Dendritic cell treated with granulocyte-macrophage colony-stimulating factor and Interleukin-4, amounts not matched to agents 40 ng/mL and 50 ng/mL, for 4 days (primary cell): ENCODE results near the gene SH2D3A.
"Not testable (repeated sequence)": the region's sequence is repeated elsewhere in the genome, so short reads cannot be mapped to it uniquely, and the experiment has no call there.

Source experiments
- H3K27ac Mint-ChIP-seq: one replicate; pipeline ENCODE4 v1.8.0; 2022; ENCODE audit warnings: mild to moderate bottlenecking, mixed read lengths
- H3K27me3 Mint-ChIP-seq: one replicate; pipeline ENCODE4 v1.8.0; 2022; ENCODE audit warnings: mild to moderate bottlenecking, mixed read lengths
- H3K36me3 Mint-ChIP-seq: one replicate; pipeline ENCODE4 v1.8.0; 2022; ENCODE audit warnings: low read depth, mixed read lengths
- H3K4me1 Mint-ChIP-seq: one replicate; pipeline ENCODE4 v1.8.0; 2022; ENCODE audit warnings: low read depth, mixed read lengths
- H3K4me3 Mint-ChIP-seq: one replicate; pipeline ENCODE4 v1.8.0; 2022; ENCODE audit warnings: mild to moderate bottlenecking, moderate library complexity, mixed read lengths
- H3K9me3 Mint-ChIP-seq: one replicate; pipeline ENCODE4 v1.8.0; 2022; ENCODE audit warnings: mixed read lengths
- intact Hi-C: fragments of 100-400 bp; cut with micrococcal nuclease; formaldehyde crosslinking; loops from one replicate; pipeline ENCODE4 v1.15.0; 2022

Gene SH2D3A

DNA sequence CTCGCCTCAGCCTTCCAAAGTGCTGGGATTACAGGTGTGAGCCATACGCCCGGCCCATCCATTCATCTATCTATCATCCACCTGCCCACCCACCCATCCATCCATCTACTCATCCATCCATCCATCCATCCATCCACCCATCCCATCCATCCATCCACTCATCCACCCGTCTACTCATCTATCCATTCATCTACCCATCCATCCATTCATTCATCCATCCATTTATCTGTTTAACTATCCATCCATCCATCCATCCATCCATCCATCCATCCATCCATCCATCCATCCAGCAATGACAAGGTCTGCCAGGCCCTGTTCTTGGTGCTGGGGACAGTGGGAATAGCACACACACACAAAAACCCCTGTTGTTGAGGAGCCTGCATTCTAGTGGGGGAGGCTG is 9.8 kb upstream of the SH2D3A start:
- intact Hi-C loops = loop anchor here (10.0 kb wide), 1 partner anchor 88 kb away; no protein-coding TSS in a partner anchor
- H3K4me1 Mint-ChIP-seq = peaks cover 65% of the 10 kb centered on the region
- no peak overlapping the region for H3K4me3 Mint-ChIP-seq
- H3K9me3 Mint-ChIP-seq = peaks cover 9% of the 10 kb centered on the region
- peaks cover 62% of the 10 kb centered on the region for H3K36me3 Mint-ChIP-seq
- H3K27me3 Mint-ChIP-seq = no peaks in the 10 kb centered on the region
- no peak overlapping the region for H3K27ac Mint-ChIP-seq

DNA sequence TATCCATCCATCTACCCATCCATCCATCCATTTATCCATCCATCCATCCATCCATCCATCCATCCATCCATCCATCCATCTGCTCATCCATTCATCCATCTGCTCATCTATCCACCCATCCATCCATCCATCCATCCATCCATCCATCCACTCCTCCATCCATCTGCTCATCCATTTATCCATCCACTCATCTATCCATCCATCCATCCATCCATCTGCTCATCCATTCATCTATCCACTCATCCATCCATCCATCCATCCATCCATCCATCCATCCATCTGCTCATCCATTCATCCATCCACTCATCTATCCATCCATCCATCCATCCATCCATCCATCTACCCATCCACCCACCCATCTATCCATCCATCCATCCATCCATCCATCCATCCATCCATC is 8.8 kb upstream of the SH2D3A start:
- not testable (repeated sequence) for H3K27me3 Mint-ChIP-seq, H3K9me3 Mint-ChIP-seq, H3K4me3 Mint-ChIP-seq
- Mint-ChIP-seq H3K4me1 (peaks cover 66% of the 10 kb centered on the region), H3K27ac (peak overlapping the region; percentile 78), H3K36me3 (peaks cover 56% of the 10 kb centered on the region)
- intact Hi-C loops = loop anchor here (10.0 kb wide), 1 partner anchor 89 kb away; no protein-coding TSS in a partner anchor

DNA sequence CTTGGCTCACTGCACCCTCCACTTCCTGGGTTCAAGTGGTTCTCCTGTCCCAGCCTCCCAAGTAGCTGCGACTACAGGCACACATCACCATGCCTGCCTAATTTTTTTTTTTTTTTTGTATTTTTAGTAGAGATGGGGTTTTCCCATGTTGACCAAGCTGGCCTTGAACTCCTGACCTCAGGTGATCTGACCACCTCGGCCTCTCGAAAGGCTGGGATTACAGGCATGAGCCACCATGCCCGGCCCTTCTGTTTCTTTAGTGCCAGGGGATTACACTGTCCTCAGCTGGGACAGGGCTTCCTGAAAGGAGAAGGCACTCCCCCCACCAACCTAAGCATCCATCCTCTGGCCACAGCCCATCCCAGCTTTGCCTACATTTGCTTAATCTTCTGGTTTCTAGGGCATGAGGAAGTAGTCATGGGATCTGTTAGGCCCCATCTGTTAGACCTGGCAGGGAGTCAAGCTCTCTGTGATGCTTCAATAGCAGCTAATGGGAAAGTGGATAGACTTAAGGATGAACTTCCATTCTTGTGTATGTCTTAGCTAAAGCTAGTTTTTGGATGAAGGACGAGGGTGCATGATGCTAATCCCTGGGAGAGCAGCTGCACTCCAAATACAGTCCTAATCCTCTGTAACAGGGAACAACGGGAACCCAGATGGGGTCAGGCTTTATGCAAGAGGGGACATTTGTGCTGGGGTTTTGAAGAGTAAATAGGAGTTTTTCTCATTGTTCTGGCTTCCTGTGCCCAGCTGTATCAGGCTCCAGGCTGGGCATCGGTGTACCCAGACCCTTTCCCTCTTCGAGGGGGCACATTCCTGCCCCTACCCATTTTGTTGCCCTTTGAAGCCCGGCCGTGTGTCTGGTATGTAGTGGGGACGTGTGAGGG is 7.8 kb upstream of the SH2D3A start:
- Mint-ChIP-seq H3K9me3 (peaks cover 9% of the 10 kb centered on the region), H3K27ac (peak overlapping the region; percentile 78), H3K4me1 (peaks cover 64% of the 10 kb centered on the region), H3K27me3 (no peaks in the 10 kb centered on the region), H3K4me3 (peak overlapping the region; percentile 56), H3K36me3 (peaks cover 47% of the 10 kb centered on the region)
- intact Hi-C loops = loop anchor here (10.0 kb wide), 1 partner anchor 90 kb away; no protein-coding TSS in a partner anchor

DNA sequence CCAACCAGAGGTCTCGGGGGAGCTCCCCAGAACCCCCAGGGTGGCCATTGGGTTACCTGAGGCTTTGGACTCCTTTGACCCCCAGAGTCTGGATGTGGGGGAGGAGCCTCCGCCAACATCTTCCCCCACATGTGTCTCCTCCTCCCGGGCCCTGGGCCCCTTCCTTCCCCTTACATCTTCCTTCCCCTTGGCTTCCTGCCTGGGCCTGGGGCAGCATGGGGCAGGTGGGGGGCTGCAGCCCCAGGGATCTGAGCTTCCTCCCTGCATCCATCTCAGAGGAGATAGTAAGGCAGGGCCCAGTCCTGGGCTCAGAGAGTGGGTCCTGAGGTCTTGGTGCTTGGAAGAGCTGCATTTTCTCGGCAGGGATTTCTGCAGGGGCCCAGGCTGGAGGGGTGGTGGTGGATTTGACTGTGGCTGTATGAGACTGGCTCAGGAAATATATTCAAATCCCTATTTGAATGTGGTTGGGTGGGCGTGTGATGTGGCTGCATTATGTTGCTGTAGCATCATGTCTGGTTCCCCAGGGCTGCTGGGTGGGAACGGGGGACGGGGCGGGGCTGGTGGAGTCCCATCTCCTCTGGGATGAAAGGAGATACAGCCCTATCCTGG is 6.2 kb upstream of the SH2D3A start:
- H3K27me3 Mint-ChIP-seq = no peaks in the 10 kb centered on the region

DNA sequence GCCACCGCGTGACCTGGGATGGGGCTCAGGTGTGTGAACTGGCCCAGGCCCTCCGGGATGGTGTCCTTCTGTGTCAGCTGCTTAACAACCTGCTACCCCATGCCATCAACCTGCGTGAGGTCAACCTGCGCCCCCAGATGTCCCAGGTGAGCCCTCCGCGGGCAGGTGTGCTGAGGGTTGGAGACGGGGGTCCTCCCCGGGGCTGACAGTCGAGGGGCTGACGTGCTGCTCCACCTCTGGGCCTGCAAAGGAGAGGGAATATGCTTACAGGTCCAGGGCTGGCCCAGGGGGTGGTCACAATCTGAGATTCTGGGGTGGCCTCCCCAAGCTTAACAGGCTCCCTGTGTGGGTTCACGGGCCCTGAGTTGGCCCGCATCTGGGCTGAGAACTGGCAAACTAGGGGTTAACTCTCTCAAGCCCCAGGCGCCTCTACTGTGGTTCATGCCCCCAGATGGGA is 5.7 kb upstream of the SH2D3A start:
- H3K36me3 Mint-ChIP-seq = peaks cover 41% of the 10 kb centered on the region
- peaks cover 9% of the 10 kb centered on the region for H3K9me3 Mint-ChIP-seq
- H3K4me3 Mint-ChIP-seq = peak overlapping the region; percentile 85
- H3K4me1 Mint-ChIP-seq = peaks cover 69% of the 10 kb centered on the region
- intact Hi-C loops = loop anchor here (2.0 to 10.0 kb wide), 2 partner anchors 34 to 92 kb away; partner anchors contain the start of gene TRIP10
- H3K27me3 Mint-ChIP-seq = no peaks in the 10 kb centered on the region
- peak overlapping the region; percentile 80 for H3K27ac Mint-ChIP-seq

More for the DNA sequence above, 6.2 kb upstream of the SH2D3A start:
- Mint-ChIP-seq H3K36me3 (peaks cover 47% of the 10 kb centered on the region), H3K9me3 (peaks cover 9% of the 10 kb centered on the region), H3K4me3 (peak overlapping the region; percentile 85), H3K27ac (peak overlapping the region; percentile 80), H3K4me1 (peaks cover 70% of the 10 kb centered on the region)
- intact Hi-C loops = loop anchor here (2.0 to 10.0 kb wide), 2 partner anchors 35 to 91 kb away; partner anchors contain the start of gene TRIP10

DNA sequence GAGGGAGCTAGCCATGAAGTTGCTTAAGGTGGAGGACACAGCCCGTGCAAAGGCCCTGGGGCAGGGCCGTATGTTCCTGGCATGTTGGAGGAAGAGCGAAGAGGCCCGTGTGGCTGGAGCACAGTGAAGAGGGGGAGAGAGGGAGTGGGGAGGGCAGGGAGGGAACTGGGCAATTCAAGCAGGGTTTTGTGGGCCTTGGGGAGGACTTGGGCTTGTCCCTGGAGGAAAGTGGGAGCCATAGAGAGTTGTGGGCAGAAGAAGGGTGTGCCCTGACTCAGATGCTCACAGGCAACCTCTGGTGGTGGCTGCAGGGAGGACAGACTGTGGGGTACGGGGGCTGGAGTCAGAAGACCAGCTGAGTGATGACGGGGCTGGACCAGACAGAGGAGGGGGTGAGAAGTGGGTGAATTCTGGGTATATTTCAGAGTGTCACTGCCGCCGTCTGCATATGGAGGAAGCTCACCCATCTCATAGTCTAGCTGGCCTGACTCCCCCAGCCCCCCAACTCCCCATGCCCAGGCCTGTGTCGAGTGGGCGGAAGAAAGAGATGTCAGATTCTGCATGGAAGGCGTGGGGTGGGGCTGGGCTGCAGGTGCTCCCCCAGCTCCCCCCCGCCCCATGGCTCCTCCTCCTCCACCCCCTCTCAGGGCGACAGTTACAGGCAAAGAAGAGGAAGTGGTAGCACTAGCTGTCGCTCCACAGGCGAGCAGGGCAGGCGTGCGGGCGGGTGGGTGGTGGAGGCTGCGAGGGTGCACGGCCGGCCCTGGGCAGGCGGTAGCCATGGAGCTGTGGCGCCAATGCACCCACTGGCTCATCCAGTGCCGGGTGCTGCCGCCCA is 5.0 kb upstream of the SH2D3A start, which contains the start of gene VAV1:
Gene VAV1 (plus strand): TSS at position 681 of the 838 bp plus-strand sequence. CDS start 100 bp downstream, at position 781.
- Mint-ChIP-seq H3K27me3 (peaks cover 4% of the 10 kb centered on the region), H3K9me3 (peaks cover 9% of the 10 kb centered on the region), H3K4me3 (peak within 1 kb of the TSS; percentile 85), H3K4me1 (peaks cover 69% of the 10 kb centered on the region), H3K27ac (peak within 1 kb of the TSS; percentile 80), H3K36me3 (peaks cover 35% of the 10 kb centered on the region)
- intact Hi-C loops = loop anchor here (2.0 to 10.0 kb wide), 2 partner anchors 33 to 93 kb away; partner anchors contain the start of gene TRIP10

DNA sequence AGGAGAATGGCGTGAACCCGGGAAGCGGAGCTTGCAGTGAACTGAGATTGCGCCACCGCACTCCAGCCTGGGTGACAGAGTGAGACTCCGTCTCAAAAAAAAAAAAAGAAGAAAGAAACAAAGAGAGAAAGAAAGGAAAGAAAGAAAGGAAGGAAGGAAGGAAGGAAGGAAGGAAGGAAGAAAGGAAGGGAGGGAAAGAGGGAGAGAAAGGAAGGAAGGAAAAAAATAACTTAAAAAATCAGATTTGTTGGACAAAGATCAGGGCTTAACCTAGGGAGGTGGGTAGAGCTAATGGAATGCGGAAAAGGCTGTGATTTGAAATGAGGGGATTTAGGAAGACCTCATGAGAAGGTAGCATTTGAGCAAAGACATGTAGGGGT is 4.4 kb upstream of the SH2D3A start:
- peaks cover 70% of the 10 kb centered on the region for H3K4me1 Mint-ChIP-seq
- not testable (repeated sequence) for H3K27me3 Mint-ChIP-seq, H3K9me3 Mint-ChIP-seq
- intact Hi-C loops = loop anchor here (2.0 to 10.0 kb wide), 2 partner anchors 33 to 93 kb away; partner anchors contain the start of gene TRIP10
- peak overlapping the region; percentile 47 for H3K4me3 Mint-ChIP-seq
- H3K27ac Mint-ChIP-seq = peak overlapping the region; percentile 80
- H3K36me3 Mint-ChIP-seq = peaks cover 29% of the 10 kb centered on the region

DNA sequence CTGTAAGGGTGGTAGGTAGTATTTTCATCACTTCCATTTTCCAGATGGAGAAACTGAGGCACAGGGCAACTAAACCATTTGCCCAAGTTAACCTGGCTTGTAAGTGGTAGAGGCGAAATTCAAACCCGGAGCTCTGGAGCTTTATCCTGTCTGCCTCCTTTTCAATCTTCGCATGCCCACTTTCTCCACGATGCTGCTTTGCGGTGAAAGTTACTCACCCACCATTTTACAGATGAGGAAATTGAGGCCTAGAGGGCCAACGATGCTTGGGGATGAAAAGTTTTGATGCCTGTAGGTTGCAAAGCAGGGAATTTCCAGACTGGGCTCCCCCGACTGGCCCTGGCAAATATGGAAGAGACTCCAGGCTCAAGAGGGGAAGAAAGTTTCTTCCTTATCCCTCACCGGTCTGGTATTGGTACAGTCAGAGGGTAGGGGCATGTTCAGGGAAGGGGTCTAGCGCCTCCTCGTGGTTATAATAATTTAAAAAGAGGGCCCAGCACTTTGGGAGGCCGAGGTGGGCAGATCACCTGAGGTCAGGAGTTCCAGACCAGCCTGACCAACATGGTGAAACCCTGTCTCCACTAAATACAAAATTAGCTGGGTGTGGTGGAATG is 1.9 kb upstream of the SH2D3A start:
- Mint-ChIP-seq H3K27ac (no peak overlapping the region), H3K4me3 (no peak overlapping the region), H3K4me1 (peaks cover 55% of the 10 kb centered on the region), H3K9me3 (no peaks in the 10 kb centered on the region), H3K36me3 (peaks cover 12% of the 10 kb centered on the region), H3K27me3 (peaks cover 19% of the 10 kb centered on the region)
- intact Hi-C loops = no loop called here

DNA sequence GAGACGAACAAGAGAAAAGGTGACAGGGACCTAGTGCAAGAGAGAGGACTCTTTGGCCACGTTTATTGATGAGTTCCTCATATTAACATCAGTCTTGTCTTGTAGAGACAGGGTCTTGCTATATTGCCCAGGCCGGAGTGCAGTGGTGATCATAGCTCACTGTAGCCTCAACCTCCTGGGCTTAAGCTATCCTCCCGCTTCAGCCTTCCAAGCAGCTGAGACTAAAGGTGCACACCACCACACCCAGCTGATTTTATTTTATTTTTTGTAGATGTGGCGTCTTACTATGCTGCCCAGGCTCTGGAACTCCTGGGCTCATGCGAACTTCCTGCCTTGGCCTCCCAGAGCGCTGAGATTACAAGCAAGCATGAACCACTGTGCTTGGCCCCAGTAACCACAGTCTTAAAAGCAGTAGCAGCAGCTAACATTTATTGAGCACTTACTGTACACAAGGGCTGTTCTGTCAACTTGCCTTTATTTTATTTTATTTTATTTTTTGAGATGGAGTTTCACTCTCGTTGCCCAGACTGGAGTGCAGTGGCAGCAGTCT is 1.1 kb upstream of the SH2D3A start:
- intact Hi-C loops = no loop called here

DNA sequence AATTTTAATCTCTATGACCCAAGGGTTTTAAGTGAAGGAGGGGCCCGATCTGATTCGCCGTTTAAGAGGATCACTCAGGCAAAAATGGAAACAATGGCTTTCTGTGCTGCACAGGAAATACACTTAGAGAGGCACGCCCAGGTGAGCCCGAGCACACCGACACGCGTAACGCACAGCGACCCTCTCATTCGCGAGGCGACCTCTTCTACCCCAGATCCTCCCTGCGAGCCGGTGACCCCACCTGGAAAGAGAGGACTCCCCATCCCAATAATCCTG is 216 bp downstream of the SH2D3A start:
- H3K9me3 Mint-ChIP-seq = no peaks in the 10 kb centered on the region
- H3K27me3 Mint-ChIP-seq = peaks cover 19% of the 10 kb centered on the region
- intact Hi-C loops = no loop called here
- H3K36me3 Mint-ChIP-seq = no peaks in the 10 kb centered on the region
- peaks cover 40% of the 10 kb centered on the region for H3K4me1 Mint-ChIP-seq
- no peak overlapping the region for H3K27ac Mint-ChIP-seq
- H3K4me3 Mint-ChIP-seq = peak overlapping the region; percentile 91

More for the DNA sequence above, 1.1 kb upstream of the SH2D3A start:
- Mint-ChIP-seq H3K36me3 (peaks cover 9% of the 10 kb centered on the region), H3K4me3 (peak overlapping the region; percentile 91), H3K27me3 (peaks cover 19% of the 10 kb centered on the region), H3K4me1 (peaks cover 48% of the 10 kb centered on the region), H3K27ac (peak overlapping the region; percentile 82), H3K9me3 (no peaks in the 10 kb centered on the region)

DNA sequence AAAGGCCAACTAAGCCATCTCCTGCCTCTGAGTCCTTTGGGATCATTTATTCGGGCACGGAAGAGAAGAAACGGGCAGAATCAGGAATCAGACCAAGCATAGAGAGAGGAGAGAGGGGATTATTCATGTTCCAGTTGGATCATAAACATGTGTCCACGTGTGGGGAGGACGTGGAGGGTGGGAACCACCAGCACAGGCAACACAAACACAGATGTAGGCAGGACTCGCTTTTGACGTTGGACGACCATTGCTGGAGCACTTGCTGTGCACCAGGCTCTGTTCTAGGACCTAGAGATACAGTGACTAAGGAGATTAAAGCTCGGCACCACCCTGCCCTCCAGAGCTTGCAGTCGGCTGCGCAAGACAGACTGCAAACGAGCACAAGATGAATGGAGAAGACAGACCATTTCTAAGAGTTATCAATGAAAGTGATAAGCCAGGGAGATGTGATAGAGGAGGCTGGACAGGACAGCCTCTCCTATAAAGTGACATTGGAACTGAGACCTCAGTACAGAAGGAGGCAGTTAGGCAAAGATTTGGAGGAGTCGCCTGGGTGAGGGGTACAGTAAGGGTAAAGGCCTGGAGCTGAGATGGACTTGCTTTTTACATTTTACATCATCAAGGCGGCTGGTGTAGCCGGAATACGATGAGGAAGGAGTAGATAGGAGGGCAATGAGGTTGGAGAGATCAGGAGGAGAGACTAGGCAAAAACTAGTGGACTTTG is 716 bp downstream of the SH2D3A start:
- intact Hi-C loops = no loop called here
- peaks cover 35% of the 10 kb centered on the region for H3K4me1 Mint-ChIP-seq
- no peaks in the 10 kb centered on the region for H3K9me3 Mint-ChIP-seq
- H3K36me3 Mint-ChIP-seq = no peaks in the 10 kb centered on the region
- H3K27ac Mint-ChIP-seq = no peak overlapping the region
- no peak overlapping the region for H3K4me3 Mint-ChIP-seq
- peaks cover 19% of the 10 kb centered on the region for H3K27me3 Mint-ChIP-seq

DNA sequence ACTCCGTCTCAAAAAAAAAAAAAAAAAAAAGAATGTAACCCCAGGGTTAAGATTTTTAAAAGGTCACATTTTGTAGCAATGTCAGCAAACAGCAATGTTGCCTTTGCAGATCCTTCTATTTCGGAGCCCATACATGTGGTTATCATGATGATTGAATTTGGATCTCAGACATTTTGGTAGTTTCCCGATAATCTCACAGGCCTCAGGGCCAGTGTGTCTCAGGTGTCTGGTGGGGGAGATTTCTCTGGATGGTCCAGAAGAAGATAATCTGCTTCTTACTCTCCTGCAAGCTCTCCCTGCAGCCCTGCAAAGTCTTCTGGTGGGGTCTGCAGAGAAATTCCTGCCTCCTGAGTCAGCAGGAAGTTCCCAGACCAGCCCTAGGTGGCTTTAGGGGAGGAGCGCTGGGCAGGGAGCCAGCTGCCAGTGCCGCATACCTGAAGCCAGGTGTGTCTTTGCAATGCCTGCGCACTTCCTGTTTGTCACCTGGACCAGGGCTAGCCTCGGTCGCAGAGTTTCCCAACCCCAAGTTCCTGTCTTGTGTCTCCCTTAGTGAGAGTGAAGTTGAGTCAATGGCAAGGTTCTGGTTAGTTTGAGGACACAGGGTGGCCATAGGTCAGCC is 1.4 kb downstream of the SH2D3A start:
- Mint-ChIP-seq H3K4me1 (peaks cover 32% of the 10 kb centered on the region), H3K27ac (no peak overlapping the region), H3K27me3 (peaks cover 19% of the 10 kb centered on the region), H3K4me3 (no peak overlapping the region), H3K9me3 (no peaks in the 10 kb centered on the region), H3K36me3 (no peaks in the 10 kb centered on the region)
- intact Hi-C loops = no loop called here
